Right lobe of liver (tissue), 4 donors: ENCODE measurements around the gene TANK.

ENCODE experiments used
- POLR2A ChIP-seq: fragments of 450-650 bp; IDR thresholded peaks from one replicate; pipeline ENCODE4 v1.6.1; 2017; ENCODE audit warnings: antibody characterized with exemption, mild to moderate bottlenecking
- TF ChIP-seq, protein P1 (sequence below), 4 donors: fragments of 200-600 bp in 3 of 4; fragments of 450-650 bp in 1 of 4; IDR thresholded peaks; one replicate each; pipeline versions ENCODE4 v1.5.1 to v1.8.0; 2016 to 2022; ENCODE audit warnings: antibody characterized with exemption in 4 of 4, mild to moderate bottlenecking in 2 of 4
- donor health status: DM: no; HTN: no; CAD: no.
- donor health status: DM: no; HTN: no; CAD: no.
- donor health status: DM: no; HTN: yes; CAD: no.

GRCh38 chr2:161115205-161115604, 45.0 kb upstream of the TANK start:
- TF ChIP-seq, protein P1, sequence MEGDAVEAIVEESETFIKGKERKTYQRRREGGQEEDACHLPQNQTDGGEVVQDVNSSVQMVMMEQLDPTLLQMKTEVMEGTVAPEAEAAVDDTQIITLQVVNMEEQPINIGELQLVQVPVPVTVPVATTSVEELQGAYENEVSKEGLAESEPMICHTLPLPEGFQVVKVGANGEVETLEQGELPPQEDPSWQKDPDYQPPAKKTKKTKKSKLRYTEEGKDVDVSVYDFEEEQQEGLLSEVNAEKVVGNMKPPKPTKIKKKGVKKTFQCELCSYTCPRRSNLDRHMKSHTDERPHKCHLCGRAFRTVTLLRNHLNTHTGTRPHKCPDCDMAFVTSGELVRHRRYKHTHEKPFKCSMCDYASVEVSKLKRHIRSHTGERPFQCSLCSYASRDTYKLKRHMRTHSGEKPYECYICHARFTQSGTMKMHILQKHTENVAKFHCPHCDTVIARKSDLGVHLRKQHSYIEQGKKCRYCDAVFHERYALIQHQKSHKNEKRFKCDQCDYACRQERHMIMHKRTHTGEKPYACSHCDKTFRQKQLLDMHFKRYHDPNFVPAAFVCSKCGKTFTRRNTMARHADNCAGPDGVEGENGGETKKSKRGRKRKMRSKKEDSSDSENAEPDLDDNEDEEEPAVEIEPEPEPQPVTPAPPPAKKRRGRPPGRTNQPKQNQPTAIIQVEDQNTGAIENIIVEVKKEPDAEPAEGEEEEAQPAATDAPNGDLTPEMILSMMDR (IDR thresholded peaks at IDR 0.05), result no peak
- no peak for TF ChIP-seq POLR2A
